H1 (cell line): Measurements from ENCODE around the gene FYTTD1. TPM values are rescaled to one million over a fixed set of nuclear protein-coding genes. Genes with fewer than 3 reads are reported as not detected.

Experiments
- CBX5 ChIP-seq: fragments of 300-800, 300-1000 bp; sonication (generic); IDR thresholded peaks from 2 replicates; pipeline ENCODE4 v1.7.1; 2016; ENCODE audit warnings: antibody characterized with exemption, low read length, low read depth
- KDM4A ChIP-seq: IDR thresholded peaks from one replicate; pipeline ENCODE4 v1.7.1; 2012; ENCODE audit warnings: low read depth, mild to moderate bottlenecking, moderate library complexity, low read length, inconsistent platforms; ENCODE audit not compliant: severe bottlenecking
- RBBP5 ChIP-seq: IDR thresholded peaks from 2 replicates; pipeline ENCODE4 v1.7.1; 2012; ENCODE audit warnings: low read depth, mild to moderate bottlenecking, inconsistent platforms, low read length, moderate library complexity, borderline replicate concordance
- polyA plus RNA-seq, 7 experiments: library from polyadenylated mRNA; depleted of rRNA in 3 of 7; stranded (reverse) in 5 of 7; unstranded in 2 of 7; fragments of >200 nt in 5 of 7; fragments of 200-250 nt in 2 of 7; gene quantifications; 1 replicate in 5 of 7; 2 replicates in 1 of 7; 4 replicates in 1 of 7; pipeline versions ENCODE4 v1.2.1 to v1.2.3, GENCODE V29; 2011 to 2013; ENCODE audit warnings: missing spikeins in 2 of 7, mixed read lengths in 2 of 7
- total RNA-seq: library from RNA; stranded (reverse); fragmentation: NEBNext Ultra II Directional; extraction: Animal tissue kit (Norgen Biotek cat#: 25700); gene quantifications from 2 replicates; pipeline ENCODE4 v1.2.1, GENCODE V29; 2021

The FYTTD1 gene
- total and polyA plus RNA-seq, 2 of the 8 experiments (the other 6 are each of a cell fraction or from before 2014, with no cell fraction given) = 3.1 to 24.4 TPM

GRCh38 chr3:197830967-197831313 is 81.3 kb downstream of the FYTTD1 start (continued):
- TF ChIP-seq KDM4A = no peak
- TF ChIP-seq RBBP5 = no peak
- TF ChIP-seq CBX5 = no peak
- TF ChIP-seq, all 59 proteins: peak for 0
